K562 (cell line): ENCODE measurements around the gene FAM171A2. TPM values are rescaled to one million over a fixed set of nuclear protein-coding genes. Genes with fewer than 3 reads are reported as not detected.

Experiments
- BCOR ChIP-seq: fragments of 450-650 bp; IDR thresholded peaks from 2 replicates; pipeline ENCODE4 v1.6.1; 2016
- BHLHE40 ChIP-seq: IDR thresholded peaks from 2 replicates; pipeline ENCODE4 v1.6.1; 2011; ENCODE audit warnings: low read length, improper control_type of control experiment
- CCNT2 ChIP-seq: IDR thresholded peaks from 2 replicates; pipeline ENCODE4 v1.6.1; 2011; ENCODE audit warnings: borderline replicate concordance, low read depth, mild to moderate bottlenecking, moderate library complexity, mixed read lengths, low read length; ENCODE audit not compliant: insufficient read length; ENCODE audit errors: extremely low read depth
- CHD1 ChIP-seq: fragments of 200-600 bp; sonication (generic); IDR thresholded peaks from one replicate; pipeline ENCODE4 v1.6.1; 2012; ENCODE audit warnings: mild to moderate bottlenecking, moderate library complexity, low read length, inconsistent platforms
- CREB1 ChIP-seq, 2 experiments: sonication (generic) in 1 of 2; formaldehyde crosslinking in 1 of 2; IDR thresholded peaks; 2 replicates each; pipeline versions ENCODE4 v1.6.1 to v1.8.0; 2012 to 2022; ENCODE audit warnings: inconsistent platforms in 1 of 2, mild to moderate bottlenecking in 1 of 2, missing genetic modification reagents in 1 of 2, moderate library complexity in 1 of 2
- ESRRA ChIP-seq: fragments of 450-650 bp; IDR thresholded peaks from 2 replicates; pipeline ENCODE4 v1.6.1; 2014; ENCODE audit warnings: low read depth, mild to moderate bottlenecking, moderate library complexity, borderline replicate concordance
- FIP1L1 ChIP-seq: fragments of 200-400 bp; formaldehyde crosslinking; IDR thresholded peaks from 2 replicates; pipeline ENCODE4 v1.6.1; 2018; ENCODE audit warnings: mild to moderate bottlenecking, low read depth, low read length; ENCODE audit not compliant: poor library complexity, severe bottlenecking
- FOXP1 ChIP-seq: sonication (generic); formaldehyde crosslinking; IDR thresholded peaks from 2 replicates; pipeline ENCODE4 v1.8.0; 2022; ENCODE audit warnings: mild to moderate bottlenecking, missing genetic modification reagents
- KAT7 ChIP-seq: sonication (generic); formaldehyde crosslinking; IDR thresholded peaks from 2 replicates; pipeline ENCODE4 v1.8.0; 2022; ENCODE audit warnings: missing genetic modification reagents, mild to moderate bottlenecking, borderline replicate concordance
- MTA3 ChIP-seq: fragments of 450-650 bp; formaldehyde crosslinking; IDR thresholded peaks from 2 replicates; pipeline ENCODE4 v1.6.1; 2017; ENCODE audit warnings: mild to moderate bottlenecking, borderline replicate concordance
- NEUROD1 ChIP-seq: fragments of 150-350 bp; IDR thresholded peaks from 2 replicates; pipeline ENCODE4 v1.6.1; 2014; ENCODE audit warnings: borderline replicate concordance, low read length, low read depth; ENCODE audit not compliant: partially characterized antibody
- NRF1 ChIP-seq, 2 experiments: fragments of 450-650 bp; IDR thresholded peaks in 1 of 2; conservative IDR thresholded peaks in 1 of 2; 2 replicates each; pipeline ENCODE4 v1.6.1; 2014; ENCODE audit warnings: mild to moderate bottlenecking in 2 of 2
- POLR2G ChIP-seq: fragments of 200-400 bp; formaldehyde crosslinking; IDR thresholded peaks from 2 replicates; pipeline ENCODE4 v1.6.1; 2017; ENCODE audit warnings: low read depth, mild to moderate bottlenecking, antibody characterized with exemption, low read length, moderate library complexity
- SMARCA5 ChIP-seq: fragments of 450-650 bp; IDR thresholded peaks from 2 replicates; pipeline ENCODE4 v1.6.1; 2016
- SRF ChIP-seq, 2 experiments: fragments of 250-450, 450-650 bp in 1 of 2; sonication (Bioruptor Pico) in 1 of 2; sonication (generic) in 1 of 2; formaldehyde crosslinking; IDR thresholded peaks; 2 replicates each; pipeline versions ENCODE4 v1.5.0 to v1.5.1; 2020 to 2022; ENCODE audit warnings: mild to moderate bottlenecking in 1 of 2, missing genetic modification reagents in 1 of 2
- SRSF1 ChIP-seq: fragments of 200-400 bp; formaldehyde crosslinking; IDR thresholded peaks from 2 replicates; pipeline ENCODE4 v1.6.1; 2017; ENCODE audit warnings: mild to moderate bottlenecking, low read depth, low read length, moderate library complexity
- TARDBP ChIP-seq: fragments of 450-650 bp; IDR thresholded peaks from 2 replicates; pipeline ENCODE4 v1.6.1; 2016
- TCF7 ChIP-seq: sonication (generic); IDR thresholded peaks from 2 replicates; pipeline ENCODE4 v1.6.1; 2016; ENCODE audit warnings: antibody characterized with exemption, borderline replicate concordance
- TGIF2 ChIP-seq: sonication (generic); formaldehyde crosslinking; IDR thresholded peaks from 2 replicates; pipeline ENCODE4 v1.8.1; 2022; ENCODE audit warnings: mild to moderate bottlenecking, missing genetic modification reagents, moderate library complexity
- ZNF507 ChIP-seq: conservative IDR thresholded peaks from 2 replicates; pipeline ENCODE4 v1.6.1; 2017; ENCODE audit warnings: missing genetic modification characterization, missing compliant biosample characterization
- polyA plus RNA-seq, 8 experiments: library from polyadenylated mRNA; depleted of rRNA in 4 of 8; stranded (reverse) in 5 of 8; unstranded in 3 of 8; fragments of >200 nt; fragmentation: Nextera tagmentation in 2 of 8; fragmentation: Illumina TruSeq in 1 of 8; extraction: Ambion mirVana in 2 of 8; extraction: Trizol in 1 of 8; gene quantifications; 2 replicates each; pipeline versions ENCODE4 v1.2.1 to v1.2.3, GENCODE V29; 2011 to 2014; ENCODE audit warnings: inconsistent platforms in 1 of 8, missing spikeins in 1 of 8
- total RNA-seq, 7 experiments: library from RNA; depleted of rRNA in 6 of 7; stranded (reverse); fragments of >200 nt in 6 of 7; fragmentation: Illumina TruSeq in 2 of 7; extraction: Trizol in 2 of 7; gene quantifications; 2 replicates each; pipeline versions ENCODE4 v1.2.1 to v1.2.3, GENCODE V29; 2011 to 2021; ENCODE audit warnings: low replicate concordance in 1 of 7
- TF ChIP-seq, protein P1 (sequence below): fragments of 450-650 bp; IDR thresholded peaks from 2 replicates; pipeline ENCODE4 v1.6.1; 2016; ENCODE audit warnings: borderline replicate concordance
- TF ChIP-seq, protein P2 (sequence below): conservative IDR thresholded peaks from 2 replicates; pipeline ENCODE4 v1.6.1; 2011; ENCODE audit warnings: low read depth, mild to moderate bottlenecking, low read length; ENCODE audit not compliant: control insufficient read depth
- TF ChIP-seq, protein P3 (sequence below): fragments of 250-450 bp; sonication (Bioruptor Pico); IDR thresholded peaks from 2 replicates; pipeline ENCODE4 v1.4.0; 2020; ENCODE audit warnings: mild to moderate bottlenecking

Gene FAM171A2
- total and polyA plus RNA-seq, 9 of the 15 experiments (the other 6 are each of a cell fraction or from before 2014, with no cell fraction given) = 0.10 to 10.2 (median 2.0) TPM; not detected in 1

DNA sequence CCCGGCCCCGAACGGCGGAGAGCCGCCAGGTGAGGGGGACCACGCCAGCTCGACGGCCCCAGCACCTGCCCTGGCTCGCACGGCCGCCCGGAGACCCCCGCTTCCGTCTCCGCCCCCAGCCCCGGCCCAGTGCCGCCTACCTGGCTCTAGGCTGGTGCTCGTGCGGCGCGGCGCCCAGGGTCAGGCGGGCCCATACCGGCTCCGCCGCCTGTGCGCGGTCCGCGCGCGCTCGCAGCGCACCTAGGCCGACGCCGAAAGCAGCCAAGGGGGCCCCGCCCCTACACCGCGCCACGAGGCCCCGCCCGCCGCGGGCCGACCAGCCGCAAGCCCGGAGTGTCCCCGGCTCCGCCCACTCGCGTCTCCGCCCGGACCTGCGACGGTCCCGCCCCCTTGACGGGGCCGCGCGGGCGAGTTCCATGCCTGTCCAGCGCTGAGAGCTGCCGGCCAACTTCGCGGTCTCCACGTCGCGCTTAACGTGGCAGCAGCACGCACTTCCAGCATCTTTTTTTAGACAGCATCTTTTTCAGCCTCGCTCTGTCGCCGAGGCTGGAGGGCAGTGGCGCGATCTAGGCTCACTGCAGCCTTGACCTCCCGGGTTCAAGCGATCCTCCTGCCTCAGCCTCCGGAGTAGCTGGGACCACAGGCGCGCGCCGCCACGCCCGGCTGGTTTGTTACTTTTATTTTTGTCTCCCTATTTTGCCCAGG, 38.9 kb downstream of the FAM171A2 start, which contains the start of gene SLC25A39 (continued):
- TF ChIP-seq, protein P1, sequence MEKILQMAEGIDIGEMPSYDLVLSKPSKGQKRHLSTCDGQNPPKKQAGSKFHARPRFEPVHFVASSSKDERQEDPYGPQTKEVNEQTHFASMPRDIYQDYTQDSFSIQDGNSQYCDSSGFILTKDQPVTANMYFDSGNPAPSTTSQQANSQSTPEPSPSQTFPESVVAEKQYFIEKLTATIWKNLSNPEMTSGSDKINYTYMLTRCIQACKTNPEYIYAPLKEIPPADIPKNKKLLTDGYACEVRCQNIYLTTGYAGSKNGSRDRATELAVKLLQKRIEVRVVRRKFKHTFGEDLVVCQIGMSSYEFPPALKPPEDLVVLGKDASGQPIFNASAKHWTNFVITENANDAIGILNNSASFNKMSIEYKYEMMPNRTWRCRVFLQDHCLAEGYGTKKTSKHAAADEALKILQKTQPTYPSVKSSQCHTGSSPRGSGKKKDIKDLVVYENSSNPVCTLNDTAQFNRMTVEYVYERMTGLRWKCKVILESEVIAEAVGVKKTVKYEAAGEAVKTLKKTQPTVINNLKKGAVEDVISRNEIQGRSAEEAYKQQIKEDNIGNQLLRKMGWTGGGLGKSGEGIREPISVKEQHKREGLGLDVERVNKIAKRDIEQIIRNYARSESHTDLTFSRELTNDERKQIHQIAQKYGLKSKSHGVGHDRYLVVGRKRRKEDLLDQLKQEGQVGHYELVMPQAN = peak; percentile 76
- TF ChIP-seq CHD1 (peak; percentile 3), CREB1 (IDR thresholded peaks at IDR 0.05) (peak; percentile 68), CREB1 (CRISPR knock-in tag; IDR thresholded peaks at IDR 0.05) (no peak; the same call in 1 of the 2 replicates), ZNF507 (tag) (no peak), SMARCA5 (peak; percentile 62), FIP1L1 (no peak), KAT7 (CRISPR knock-in tag) (0 out of 2 replicates have a peak, but pooled peaks have one; percentile 15), MTA3 (no peak), TGIF2 (CRISPR knock-in tag) (no peak), POLR2G (peak; percentile 84), BCOR (peak; percentile 98), SRF (CRISPR knock-in tag; IDR thresholded peaks at IDR 0.05) (0 out of 4 replicates have a peak, but pooled peaks of 1 of the 2 experiments have one; percentile 14), BHLHE40 (peak; percentile 64; the same call in 1 of the 2 replicates), SRSF1 (0 out of 2 replicates have a peak, but pooled peaks have one; percentile 7), TCF7 (0 out of 2 replicates have a peak, but pooled peaks have one; percentile 53), CCNT2 (peak; percentile 95), ESRRA (peak; percentile 9; the same call in 1 of the 2 replicates), NRF1 (conservative IDR thresholded peaks at IDR 0.05 in 1 of 2, IDR thresholded peaks at IDR 0.05 in 1 of 2) (peak; percentile 78 to 83; a peak in 3 of 4 replicates), NEUROD1 (peak; percentile 64), FOXP1 (CRISPR knock-in tag) (peak; percentile 47; the same call in 1 of the 2 replicates), TARDBP (peak; percentile 37; the same call in 1 of the 2 replicates)
- TF ChIP-seq, protein P2, sequence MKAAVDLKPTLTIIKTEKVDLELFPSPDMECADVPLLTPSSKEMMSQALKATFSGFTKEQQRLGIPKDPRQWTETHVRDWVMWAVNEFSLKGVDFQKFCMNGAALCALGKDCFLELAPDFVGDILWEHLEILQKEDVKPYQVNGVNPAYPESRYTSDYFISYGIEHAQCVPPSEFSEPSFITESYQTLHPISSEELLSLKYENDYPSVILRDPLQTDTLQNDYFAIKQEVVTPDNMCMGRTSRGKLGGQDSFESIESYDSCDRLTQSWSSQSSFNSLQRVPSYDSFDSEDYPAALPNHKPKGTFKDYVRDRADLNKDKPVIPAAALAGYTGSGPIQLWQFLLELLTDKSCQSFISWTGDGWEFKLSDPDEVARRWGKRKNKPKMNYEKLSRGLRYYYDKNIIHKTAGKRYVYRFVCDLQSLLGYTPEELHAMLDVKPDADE = peak; percentile 80
- TF ChIP-seq, protein P3, sequence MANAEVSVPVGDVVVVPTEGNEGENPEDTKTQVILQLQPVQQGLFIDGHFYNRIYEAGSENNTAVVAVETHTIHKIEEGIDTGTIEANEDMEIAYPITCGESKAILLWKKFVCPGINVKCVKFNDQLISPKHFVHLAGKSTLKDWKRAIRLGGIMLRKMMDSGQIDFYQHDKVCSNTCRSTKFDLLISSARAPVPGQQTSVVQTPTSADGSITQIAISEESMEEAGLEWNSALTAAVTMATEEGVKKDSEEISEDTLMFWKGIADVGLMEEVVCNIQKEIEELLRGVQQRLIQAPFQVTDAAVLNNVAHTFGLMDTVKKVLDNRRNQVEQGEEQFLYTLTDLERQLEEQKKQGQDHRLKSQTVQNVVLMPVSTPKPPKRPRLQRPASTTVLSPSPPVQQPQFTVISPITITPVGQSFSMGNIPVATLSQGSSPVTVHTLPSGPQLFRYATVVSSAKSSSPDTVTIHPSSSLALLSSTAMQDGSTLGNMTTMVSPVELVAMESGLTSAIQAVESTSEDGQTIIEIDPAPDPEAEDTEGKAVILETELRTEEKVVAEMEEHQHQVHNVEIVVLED (CRISPR knock-in tag) = peak; percentile 41
